Measurements from ENCODE around the gene CES3. TPM values are rescaled to one million over a fixed set of nuclear protein-coding genes. Genes with fewer than 3 reads are reported as not detected.

CES3 gene
- total RNA-seq, 1 experiment from 2014 or later = 3.7 TPM

GRCh38 chr16:67006930-67007658, 46.0 kb downstream of the CES3 start:
- no peak overlapping the region for H2BK5ac ChIP-seq (ENCODE audit: insufficient read length, low read length)
- H3K27ac Mint-ChIP-seq = no peak overlapping the region; a peak in 1 of 7 replicates
- H3K23ac ChIP-seq (ENCODE audit: insufficient read length, low read depth, low read length) = no peak overlapping the region
- no peaks in the 10 kb centered on the region for H3K36me3 Mint-ChIP-seq (ENCODE audit: insufficient read depth in 1 of 3, low read depth in 3 of 3)
- H2BK15ac ChIP-seq (ENCODE audit: low read depth, low read length) = no peak overlapping the region
- H3K18ac ChIP-seq (ENCODE audit: insufficient read length, low read depth, low read length) = no peak overlapping the region
- H3K27me3 ChIP-seq (ENCODE audit: insufficient read depth, low read length) = no peaks in the 10 kb centered on the region
- H3T11ph ChIP-seq (ENCODE audit: low read length) = no peak overlapping the region
- H2AFZ ChIP-seq (ENCODE audit: low read length) = no peak overlapping the region
- H3K14ac ChIP-seq (ENCODE audit: insufficient read depth, low read length) = no peak overlapping the region
- no peak overlapping the region for H2BK120ac ChIP-seq (ENCODE audit: low read depth, low read length, poor library complexity, severe bottlenecking)
- WGBS (ENCODE audit: extremely low coverage, insufficient read length, low lambda C conversion rate) = no CpG with 5 or more reads among the region's 12 CpGs
- H3K4me1 ChIP-seq (ENCODE audit: insufficient read depth, low read length) = no peaks in the 10 kb centered on the region
- H3K79me1 ChIP-seq (ENCODE audit: insufficient read depth, low read depth, low read length, poor library complexity, severe bottlenecking) = no peaks in the 10 kb centered on the region
- no peak overlapping the region for H3K27ac ChIP-seq (ENCODE audit: insufficient read length, low read depth, low read length)
- H3K4me2 ChIP-seq (ENCODE audit: insufficient read depth, insufficient read length, low read length) = no peak overlapping the region
- DNase-seq = no peak
- H3K4me1 Mint-ChIP-seq = 0 out of 4 replicates have a peak, but pooled peaks cover 0 to 5% of the 10 kb centered on the region in 2 experiments
- no peak overlapping the region for H3K9ac ChIP-seq (ENCODE audit: extremely low read depth, insufficient read length, low read length)
- no peaks in the 10 kb centered on the region for H4K20me1 ChIP-seq (ENCODE audit: control insufficient read depth, insufficient read depth, insufficient read length)
- H2AK5ac ChIP-seq (ENCODE audit: insufficient read length, low read length) = no peak overlapping the region
- TF ChIP-seq CTCF (conservative IDR thresholded peaks at IDR 0.05) = no peak
- H3K79me2 ChIP-seq (ENCODE audit: insufficient read depth, low read length) = no peaks in the 10 kb centered on the region
- H3K4ac ChIP-seq (ENCODE audit: low read depth, low read length) = no peak overlapping the region
- H2BK12ac ChIP-seq (ENCODE audit: insufficient read length, low read depth, low read length) = no peak overlapping the region
- no peak overlapping the region for H3K56ac ChIP-seq (ENCODE audit: insufficient read length, low read depth, low read length)
- no peaks in the 10 kb centered on the region for H3K23me2 ChIP-seq (ENCODE audit: insufficient read length, low read depth, low read length, poor library complexity, severe bottlenecking)
- H3K9me3 ChIP-seq (ENCODE audit: control insufficient read depth, low read depth, low read length) = no peaks in the 10 kb centered on the region
- H3K27me3 Mint-ChIP-seq (ENCODE audit: low read depth) = peaks cover 55% of the 10 kb centered on the region
- H3K9me3 Mint-ChIP-seq = no peaks in the 10 kb centered on the region
- H2BK20ac ChIP-seq (ENCODE audit: low read depth, low read length, poor library complexity, severe bottlenecking) = no peak overlapping the region
- no peak overlapping the region for H4K5ac ChIP-seq (ENCODE audit: insufficient read length, low read depth, low read length)
- no peak overlapping the region for H4K8ac ChIP-seq (replicated peaks; ENCODE audit: insufficient read length, low read depth, low read length)
- no peak overlapping the region for H4K91ac ChIP-seq (ENCODE audit: insufficient read length, low read depth, low read length)
- H3K4me3 Mint-ChIP-seq = no peak overlapping the region

Data from H9 (cell line).